HG02884 (cell line): ENCODE measurements around the gene SLC4A1AP.

ENCODE experiments used
- ATAC-seq: cut with Tn5 transposase; IDR thresholded peaks from one replicate; pipeline ENCODE4 v1.9.1; 2021; ENCODE audit warnings: mild to moderate bottlenecking, moderate library complexity; ENCODE audit not compliant: unreplicated experiment

The SLC4A1AP gene

GRCh38 chr2:27701676-27702075, 38.0 kb downstream of the SLC4A1AP start:
- ATAC-seq: no peak

GRCh38 chr2:27702302-27702701, 38.6 kb downstream of the SLC4A1AP start:
- ATAC-seq: no peak

- no peak for ATAC-seq
Measured at GRCh38 chr2:27703638-27704341, 40.1 kb downstream of the SLC4A1AP start.

- no peak for ATAC-seq
Measured at GRCh38 chr2:27704342-27704876, 40.7 kb downstream of the SLC4A1AP start.

GRCh38 chr2:27705851-27706622, 42.3 kb downstream of the SLC4A1AP start:
- no peak for ATAC-seq

GRCh38 chr2:27707462-27708256, 44.0 kb downstream of the SLC4A1AP start:
- ATAC-seq: no peak

GRCh38 chr2:27708257-27708654, 44.6 kb downstream of the SLC4A1AP start:
- ATAC-seq: no peak

- ATAC-seq: no peak
Measured at GRCh38 chr2:27708666-27709065, 45.0 kb downstream of the SLC4A1AP start.

GRCh38 chr2:27709326-27709725, 45.6 kb downstream of the SLC4A1AP start:
- ATAC-seq: no peak

GRCh38 chr2:27709960-27710575, 46.4 kb downstream of the SLC4A1AP start:
- ATAC-seq: no peak

- no peak for ATAC-seq
Measured at GRCh38 chr2:27710640-27711430, 47.1 kb downstream of the SLC4A1AP start.

GRCh38 chr2:27711804-27712203, 48.1 kb downstream of the SLC4A1AP start:
- ATAC-seq: no peak

GRCh38 chr2:27712522-27712921, 48.8 kb downstream of the SLC4A1AP start:
- ATAC-seq: no peak

- no peak for ATAC-seq
Measured at GRCh38 chr2:27713201-27713600, 49.5 kb downstream of the SLC4A1AP start.

GRCh38 chr2:27714053-27714452, 50.4 kb downstream of the SLC4A1AP start:
- ATAC-seq: no peak

- ATAC-seq: no peak
Measured at GRCh38 chr2:27714851-27715291, 51.2 kb downstream of the SLC4A1AP start.

GRCh38 chr2:27715318-27716210, 51.9 kb downstream of the SLC4A1AP start:
- ATAC-seq: no peak

- ATAC-seq: no peak
Measured at GRCh38 chr2:27716301-27717069, 52.8 kb downstream of the SLC4A1AP start.
